ENCODE results near the gene WWTR1.

The WWTR1 gene

DNA sequence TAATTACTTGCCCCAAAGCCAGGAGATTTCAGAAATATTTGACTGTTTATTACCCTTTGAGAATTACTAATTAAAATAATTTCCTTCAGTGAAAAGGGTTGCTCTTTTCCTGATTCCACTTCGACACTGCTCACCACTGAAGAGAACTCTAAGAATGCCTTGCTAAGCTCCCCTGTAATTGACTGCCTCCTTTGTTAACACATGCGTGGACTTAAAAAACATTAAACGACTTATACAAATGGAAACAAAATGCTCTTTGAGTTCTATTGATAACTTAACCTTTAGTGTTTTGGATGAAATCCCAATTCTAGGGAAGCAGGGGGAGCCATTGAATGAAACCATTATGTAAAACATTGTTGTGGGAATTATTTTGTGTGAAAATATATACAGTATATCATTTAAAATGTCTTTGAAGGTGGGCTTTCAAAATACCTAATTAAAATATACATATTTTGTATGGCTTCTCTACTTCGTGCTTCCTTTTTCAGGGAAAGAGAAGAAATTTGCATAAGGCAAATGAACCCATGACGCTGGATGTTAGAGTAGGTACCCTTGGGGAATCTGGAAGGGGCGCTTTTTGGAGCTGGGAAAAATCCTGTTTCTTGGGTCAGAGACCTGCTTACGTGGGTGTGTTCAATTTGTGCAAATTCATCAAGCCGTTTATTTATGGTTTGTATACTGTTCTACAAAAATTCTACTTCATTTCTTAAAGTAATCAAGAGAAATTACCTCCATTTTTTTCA is 64.2 kb downstream of the WWTR1 start:
- no peak for DNase-seq (ENCODE audit: low spot score)

DNA sequence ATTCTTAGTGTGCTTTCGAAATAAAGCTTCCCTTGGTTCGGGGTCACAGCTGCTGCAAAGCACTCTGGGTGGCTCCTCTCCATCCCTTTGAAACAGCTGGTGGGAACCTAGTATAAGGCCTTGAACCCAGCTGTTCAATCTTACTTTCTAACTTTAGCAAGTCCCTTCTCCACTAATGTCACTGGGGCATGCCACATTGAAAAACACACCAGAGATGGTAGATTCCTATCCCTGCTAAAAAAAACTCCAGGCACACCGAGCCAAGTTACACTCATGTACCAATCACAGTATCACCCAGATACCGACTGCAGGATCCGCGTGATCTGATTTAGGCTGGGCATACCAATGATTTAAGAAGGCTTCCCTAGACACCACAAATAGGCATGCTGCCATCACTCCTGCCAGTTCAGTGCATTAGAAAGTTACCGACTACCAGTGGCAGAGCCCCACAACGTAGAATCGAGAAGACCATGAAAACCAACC is 65.0 kb downstream of the WWTR1 start:
- no peak for DNase-seq (ENCODE audit: low spot score)

GRCh38 chr3:149590691-149591441 is 67.0 kb downstream of the WWTR1 start:
- DNase-seq (ENCODE audit: low spot score): no peak

DNA sequence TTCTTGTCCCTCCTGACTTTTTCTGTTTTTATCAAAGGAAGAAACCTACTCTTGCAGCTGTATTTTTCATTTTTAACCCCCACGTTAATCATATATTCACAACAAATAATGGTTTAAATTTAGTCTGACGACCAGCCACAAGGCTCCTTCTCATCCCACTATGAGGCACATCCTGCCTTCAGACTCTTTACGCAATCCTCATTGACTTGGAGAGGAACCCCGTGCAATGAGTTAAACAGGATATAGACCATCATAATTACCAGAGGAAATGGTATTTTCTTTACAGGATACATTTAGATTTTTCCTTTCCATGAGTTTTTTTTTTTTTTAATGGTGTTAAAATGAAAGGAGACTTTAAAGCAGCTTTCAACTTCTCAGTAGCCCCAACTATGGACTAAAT is 68.5 kb downstream of the WWTR1 start:
- peak; percentile 53 for DNase-seq (ENCODE audit: low spot score)

DNA sequence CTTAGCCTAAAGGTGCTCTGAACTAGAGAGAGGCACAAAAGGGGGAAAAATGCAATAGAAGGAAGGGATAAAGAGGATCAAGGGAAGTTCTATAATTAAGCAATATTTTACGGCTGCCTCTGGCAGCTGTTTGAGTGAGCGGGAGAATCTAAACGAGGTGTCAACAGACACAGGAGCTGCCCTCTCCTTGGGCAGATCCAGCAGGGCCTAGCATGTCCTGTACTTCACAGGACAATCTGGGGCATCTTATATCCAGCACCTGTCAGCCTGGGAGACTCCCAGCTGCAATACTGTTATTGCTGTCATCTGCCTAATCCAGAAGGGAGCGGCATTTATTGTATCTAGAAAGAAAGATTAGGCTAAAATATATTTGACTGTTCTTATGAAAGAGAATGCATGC is 68.9 kb downstream of the WWTR1 start:
- no peak for DNase-seq (ENCODE audit: low spot score)

DNA sequence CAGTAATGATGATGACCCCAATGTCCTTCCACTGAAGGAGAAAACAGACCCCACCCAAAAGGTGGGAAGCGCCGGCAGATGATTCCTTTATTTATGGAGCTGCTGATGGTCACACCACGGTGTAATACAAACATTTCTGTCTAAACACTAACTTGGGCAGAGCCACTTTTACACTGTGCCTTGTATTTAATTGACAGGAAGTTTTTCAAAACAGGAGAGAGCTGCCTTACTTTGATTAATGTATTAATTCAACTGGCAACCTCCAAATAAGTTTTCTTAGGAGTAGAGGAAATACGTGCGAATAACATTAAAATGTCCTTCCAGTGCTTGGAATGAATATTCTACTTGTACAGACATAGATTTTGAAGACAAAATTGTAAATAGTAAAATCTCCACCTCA is 70.4 kb downstream of the WWTR1 start:
- DNase-seq (ENCODE audit: low spot score): no peak

DNA sequence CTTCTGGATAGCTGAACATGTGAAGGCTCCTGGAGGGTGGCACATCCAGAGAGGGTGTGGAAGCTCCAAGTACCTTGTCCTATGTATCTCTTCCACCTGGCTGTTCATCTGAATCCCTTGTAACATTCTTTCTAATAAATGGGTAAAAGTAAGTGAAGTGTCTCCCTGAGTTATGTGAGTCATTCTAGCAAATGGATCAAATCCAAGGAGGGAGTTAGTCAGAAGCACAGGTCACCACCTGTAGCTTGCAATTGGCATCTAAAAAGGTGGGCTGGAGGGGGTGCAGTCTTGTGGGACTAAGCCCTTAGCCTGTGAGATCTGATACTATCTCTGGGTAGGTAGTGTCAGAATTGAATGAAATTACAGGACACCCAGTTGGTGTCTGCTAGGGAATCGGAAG is 71.0 kb downstream of the WWTR1 start:
- DNase-seq (ENCODE audit: low spot score): no peak

DNA sequence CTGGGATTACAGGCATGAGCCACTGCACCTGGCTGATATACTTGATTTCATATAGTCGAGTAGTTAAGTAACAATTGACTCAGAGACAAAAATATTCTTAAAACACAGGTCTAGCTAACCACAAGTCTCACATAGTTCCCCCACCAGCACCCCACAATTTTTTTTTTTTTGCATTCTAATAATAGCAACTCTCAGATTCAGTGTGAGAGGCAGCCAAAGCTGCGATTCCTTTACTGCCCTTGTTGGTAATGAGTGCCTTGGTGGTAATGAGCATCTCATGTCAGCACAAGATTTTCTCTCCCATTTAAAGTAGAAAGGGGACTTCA is 72.5 kb downstream of the WWTR1 start:
- DNase-seq (ENCODE audit: low spot score): no peak

DNA sequence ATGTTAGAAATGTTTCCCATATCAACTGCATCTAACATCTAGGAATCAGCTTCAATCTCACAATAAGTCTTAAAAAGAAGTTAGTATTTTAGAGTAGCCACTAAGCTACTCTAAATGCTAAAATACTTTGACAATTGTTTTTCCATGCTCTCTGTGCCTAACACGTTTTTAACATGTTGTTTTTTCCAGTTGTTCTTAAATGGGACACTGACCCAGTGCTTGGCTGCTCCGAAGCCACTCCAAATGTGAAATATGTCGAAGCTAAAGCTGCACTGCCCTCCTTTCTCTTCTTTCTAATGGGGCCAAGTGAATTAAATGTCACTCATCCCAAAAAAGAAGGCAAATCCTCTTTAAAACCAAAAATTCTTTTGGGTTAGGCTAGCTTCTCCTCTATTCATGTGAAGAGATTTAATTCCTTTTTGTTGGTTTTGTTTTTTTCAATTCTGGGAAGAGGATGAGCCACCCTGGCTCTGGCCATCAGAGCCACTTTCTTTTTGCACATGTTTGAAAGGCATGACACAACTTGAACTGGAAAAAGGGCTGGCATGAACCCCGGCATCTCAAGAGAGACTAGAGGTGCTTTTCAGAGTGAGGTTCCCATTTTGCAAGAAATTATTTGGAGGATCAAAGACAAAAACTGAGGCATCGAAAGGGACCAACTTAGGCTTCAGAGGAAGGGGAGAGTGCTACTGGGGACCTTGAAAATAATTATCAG is 73.7 kb downstream of the WWTR1 start:
- DNase-seq (ENCODE audit: low spot score): no peak

- no peak for DNase-seq (ENCODE audit: low spot score)
These were observed 75.4 kb downstream of the WWTR1 start for GRCh38 chr3:149582395-149582794.

GRCh38 chr3:149581681-149582370 is 76.0 kb downstream of the WWTR1 start:
- DNase-seq (ENCODE audit: low spot score): peak; percentile 72

DNA sequence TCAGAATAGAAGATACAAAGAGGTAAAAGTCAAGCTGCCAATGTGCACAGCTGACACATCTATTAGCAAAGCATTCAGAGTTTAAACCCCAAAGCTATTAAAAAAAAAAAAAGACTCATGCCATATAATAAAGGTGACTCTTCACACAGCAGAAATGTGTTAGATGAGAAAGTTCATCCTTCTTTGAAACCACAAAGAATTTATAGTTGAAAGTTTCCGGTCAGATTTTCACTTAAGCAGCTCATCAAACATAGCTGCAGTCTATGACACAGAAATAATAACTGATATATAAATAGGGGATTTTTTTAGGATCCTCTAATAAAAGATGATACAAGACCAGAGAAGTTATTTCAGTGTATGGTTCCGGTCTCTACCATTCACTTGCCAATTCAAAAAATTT is 76.6 kb downstream of the WWTR1 start:
- DNase-seq (ENCODE audit: low spot score): peak; percentile 30

DNA sequence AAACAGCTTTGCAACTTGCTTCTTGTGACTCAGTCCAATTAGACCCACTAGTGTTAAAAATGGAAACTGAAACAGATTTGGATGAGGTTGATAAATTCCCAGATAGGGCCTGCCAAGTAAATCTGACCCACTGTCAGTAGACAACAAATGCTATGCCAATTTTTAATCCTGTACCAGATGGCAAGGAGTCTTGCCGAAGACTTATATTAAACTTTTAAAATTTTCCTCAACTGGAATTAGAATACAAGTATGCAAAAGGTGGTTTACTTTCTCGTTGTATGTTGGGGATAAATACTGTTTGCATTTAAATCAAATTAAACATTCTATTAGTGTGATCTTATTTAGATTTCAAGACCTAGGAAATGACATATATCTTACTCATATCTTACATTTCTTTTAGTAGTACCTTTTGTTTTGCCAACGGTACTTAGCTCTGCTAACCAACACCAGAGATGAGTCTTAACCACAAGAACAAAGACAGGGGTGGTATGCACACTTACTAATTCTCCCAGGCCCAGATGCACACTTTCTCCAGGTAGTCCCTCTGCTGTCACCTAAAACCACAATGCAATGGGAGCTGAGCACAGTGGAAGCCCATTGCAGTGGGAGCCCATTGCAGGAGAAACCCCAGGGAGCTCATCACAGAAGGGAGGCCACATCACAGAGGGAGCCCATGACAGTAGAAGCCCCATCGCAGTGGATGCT is 77.8 kb downstream of the WWTR1 start:
- DNase-seq (ENCODE audit: low spot score): peak; percentile 39

GRCh38 chr3:149579161-149579560 is 78.7 kb downstream of the WWTR1 start:
- no peak for DNase-seq (ENCODE audit: low spot score)

DNA sequence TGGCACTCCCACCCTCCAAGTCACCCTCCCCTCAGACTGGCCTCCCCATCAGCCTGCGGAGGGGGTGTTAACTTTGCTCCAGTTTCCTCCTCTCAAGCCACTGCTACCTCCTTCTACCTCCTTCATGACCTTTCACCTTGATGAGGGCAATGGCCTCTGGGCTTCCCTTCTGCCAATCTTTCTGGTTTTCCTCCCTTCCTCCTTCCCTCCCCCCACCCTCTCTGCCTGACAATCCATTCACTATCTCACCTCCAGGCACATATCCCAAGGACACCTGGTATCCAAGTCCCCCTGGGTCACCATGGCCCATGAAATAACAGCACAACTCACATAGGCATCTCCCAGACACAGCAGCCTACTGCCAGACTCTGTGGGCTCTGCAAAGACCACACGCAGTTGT is 80.0 kb downstream of the WWTR1 start:
- no peak for DNase-seq (ENCODE audit: low spot score)

DNA sequence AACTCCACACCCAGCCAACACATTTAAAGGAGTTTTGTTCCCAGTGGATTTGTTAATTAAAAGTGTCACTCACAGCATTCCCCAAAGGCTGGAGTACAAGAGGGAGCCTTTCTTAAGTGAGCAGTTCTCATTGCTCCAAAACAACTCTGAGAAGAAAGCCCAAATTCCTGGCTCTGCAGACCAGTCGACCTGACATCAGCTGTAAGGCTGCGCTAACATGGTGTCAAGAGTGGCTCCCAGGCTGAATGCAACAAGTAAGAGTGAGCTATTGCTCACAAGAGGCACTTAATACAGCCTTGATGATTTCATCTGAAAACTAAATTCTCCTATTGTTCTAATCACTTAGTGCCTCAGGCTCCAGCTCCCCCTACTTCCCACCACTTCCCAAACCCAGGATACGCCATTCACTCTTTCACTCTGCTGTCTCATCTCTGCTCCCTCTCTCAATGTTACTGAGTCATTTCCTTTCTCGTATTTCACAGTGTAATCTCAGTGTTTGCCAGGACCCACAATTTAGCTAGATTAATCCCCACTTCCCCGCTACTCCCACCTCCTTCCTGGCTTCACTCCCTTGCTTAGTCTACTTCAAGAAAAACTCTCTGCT is 81.8 kb downstream of the WWTR1 start:
- peak; percentile 83 for DNase-seq (ENCODE audit: low spot score)

DNA sequence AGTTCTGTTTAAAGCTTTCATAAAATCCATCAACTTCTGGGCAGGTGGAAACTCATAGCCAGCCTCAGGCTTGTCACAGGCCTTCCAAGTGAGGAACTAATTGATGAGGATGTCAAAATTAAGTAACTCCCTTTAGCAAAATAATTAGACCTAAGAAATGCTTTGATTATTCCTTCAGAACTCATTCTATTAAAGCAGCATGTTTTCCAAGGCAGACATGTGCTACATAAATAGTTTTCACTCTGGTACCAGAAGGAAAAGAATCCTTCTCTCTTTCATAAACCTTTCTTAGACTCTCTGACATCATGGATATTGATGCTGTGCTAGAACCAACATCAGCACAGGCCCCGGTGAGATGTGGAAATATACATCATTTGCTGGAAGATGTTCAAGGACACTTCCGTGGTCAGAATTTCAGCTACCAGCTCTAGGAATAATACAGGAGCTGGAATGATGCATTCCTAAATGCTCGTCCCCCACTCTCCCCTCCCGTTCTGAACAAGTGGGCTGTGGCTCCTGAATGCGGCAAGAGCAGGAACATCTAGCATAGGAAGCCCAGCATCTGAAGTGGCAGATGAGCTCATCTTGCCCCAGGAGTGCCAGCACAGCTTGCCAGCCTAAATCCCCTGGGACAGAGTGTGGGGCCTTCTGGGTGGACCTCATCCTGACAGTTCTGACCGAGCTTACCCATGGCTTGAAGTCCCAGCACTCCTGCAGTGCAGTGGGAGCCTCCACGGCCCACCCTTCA is 82.4 kb downstream of the WWTR1 start:
- DNase-seq (ENCODE audit: low spot score): peak; percentile 68

DNA sequence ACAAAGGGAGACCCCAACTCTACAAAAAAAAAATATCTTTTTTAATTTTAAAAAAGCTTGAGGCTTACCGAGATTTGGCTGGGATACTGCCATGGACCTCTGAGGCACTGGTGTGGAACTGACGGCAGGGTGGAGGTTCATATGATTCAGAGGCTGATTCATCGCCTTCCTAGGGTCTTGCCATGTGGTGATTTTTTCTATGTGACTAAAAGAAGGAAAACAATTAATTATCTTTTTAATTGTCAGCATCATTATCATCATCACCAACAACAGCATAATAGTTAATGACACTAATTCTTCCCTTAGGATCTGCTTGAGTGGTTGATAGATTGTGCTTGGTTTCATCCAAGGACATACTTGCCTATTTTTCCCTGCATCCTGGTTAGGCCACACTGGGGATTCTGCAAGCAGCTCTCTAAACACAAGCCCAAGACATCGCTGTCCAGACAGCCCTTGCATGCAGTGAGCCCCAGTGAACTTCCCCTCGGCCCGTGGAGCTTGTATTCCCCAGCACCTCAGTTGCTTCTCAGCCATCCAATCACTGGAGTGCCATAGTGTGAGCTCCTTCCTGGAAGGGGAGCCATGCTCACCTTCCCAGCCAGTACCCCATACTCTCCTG is 84.9 kb downstream of the WWTR1 start:
- peak; percentile 78 for DNase-seq (ENCODE audit: low spot score)

DNA sequence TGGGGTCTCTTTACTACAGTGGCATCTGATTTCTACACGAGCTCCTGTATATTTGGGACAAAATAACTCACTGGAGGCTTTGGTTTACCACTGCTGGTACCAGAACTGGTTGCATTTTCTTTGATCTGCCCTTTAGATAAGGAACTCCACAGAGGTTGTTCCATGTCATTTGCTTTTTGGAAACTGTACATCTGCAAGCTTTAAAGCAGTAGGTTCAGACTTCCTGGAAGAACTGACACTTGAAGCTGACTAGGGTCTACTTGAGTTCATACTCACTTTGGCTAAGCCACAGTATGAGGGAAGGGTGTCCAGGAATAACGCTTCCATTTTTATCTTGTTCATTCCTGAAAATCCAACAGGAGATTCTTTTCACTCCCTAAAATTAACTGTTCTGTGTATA is 86.4 kb downstream of the WWTR1 start:
- DNase-seq (ENCODE audit: low spot score): no peak

DNA sequence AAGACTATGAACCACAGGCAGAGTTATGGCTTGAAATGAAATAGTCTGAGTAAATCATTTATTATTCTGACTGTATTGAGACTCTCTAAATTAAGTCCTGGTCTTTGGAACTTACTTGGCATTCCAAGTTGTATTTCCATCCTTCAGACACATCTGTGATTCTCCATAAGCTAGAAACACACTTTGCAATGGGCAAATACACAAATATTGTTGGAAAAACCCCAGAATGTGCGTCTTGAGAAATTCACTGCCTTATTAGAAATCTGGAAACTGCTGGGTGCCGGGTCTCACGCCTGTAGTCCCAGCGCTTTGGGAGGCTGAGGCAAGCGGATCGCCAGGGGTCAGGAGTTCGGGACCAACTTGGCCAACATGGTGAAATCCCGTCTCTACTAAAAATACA is 87.8 kb downstream of the WWTR1 start:
- DNase-seq (ENCODE audit: low spot score): no peak

All from GM03348 (cell line).